SKM-1 (cell line): ENCODE results near the gene MAML2.

Experiments
- DNase-seq: peaks from one replicate; lab custom pipeline; 2025; ENCODE audit not compliant: unreplicated experiment; lab: John Stamatoyannopoulos, UW

The MAML2 gene

DNA sequence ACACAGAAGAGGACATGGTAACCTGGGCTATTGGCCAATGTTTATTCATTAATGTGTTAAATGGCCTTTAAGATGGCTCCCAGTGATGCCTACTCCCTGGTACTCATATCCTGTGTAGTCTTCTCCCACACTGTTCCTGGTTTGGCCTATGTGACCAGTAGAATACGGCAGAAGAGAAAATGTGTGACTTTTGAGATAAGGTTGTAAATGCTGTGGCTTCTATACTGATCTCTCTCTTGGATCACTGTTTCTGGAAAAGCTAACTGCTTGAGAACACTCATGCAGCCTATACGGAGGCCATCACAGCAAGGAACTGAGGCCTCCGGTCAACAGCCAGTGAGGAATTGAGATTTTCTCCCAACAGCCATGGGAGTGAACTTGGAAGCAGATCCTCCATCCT lies 24.1 kb downstream of the MAML2 start:
- no peak for DNase-seq

DNA sequence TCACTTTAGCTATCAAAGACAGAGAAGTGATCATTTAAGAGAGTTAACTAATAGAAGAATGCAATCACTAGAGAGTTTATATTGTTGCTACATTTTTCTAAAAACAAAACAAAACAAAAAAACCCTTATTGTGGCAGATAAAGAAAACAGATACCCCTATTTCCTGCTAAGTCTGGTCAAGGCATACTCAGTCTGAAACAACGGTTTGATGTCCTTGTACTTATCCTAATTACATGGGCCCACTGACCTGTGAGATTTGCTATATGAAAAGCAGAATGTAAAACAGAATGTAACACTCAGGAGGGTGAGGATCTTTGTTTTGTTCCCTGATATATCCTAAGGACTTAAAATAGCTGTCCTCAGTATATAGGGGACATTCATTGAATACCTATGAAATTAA lies 24.6 kb downstream of the MAML2 start:
- DNase-seq, result no peak

DNA sequence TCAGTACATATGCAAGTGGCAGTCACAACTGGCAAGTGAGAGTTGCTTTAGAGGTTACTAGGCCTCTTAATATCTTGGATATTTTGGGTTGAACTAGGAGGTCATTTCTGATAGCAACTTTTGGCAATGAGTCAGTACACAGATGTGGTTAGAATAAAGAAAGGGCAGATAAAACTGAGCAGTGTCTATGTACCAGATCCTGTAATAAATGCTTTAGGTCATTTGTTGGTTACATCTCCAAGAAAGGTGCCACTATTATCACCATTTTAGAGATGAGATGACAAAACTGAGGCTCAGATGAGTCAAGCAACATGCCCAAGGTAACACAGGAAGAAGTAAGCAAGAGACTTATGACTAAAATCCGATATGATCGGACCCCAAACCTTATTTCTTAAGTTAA lies 25.0 kb downstream of the MAML2 start:
- DNase-seq, result no peak

DNA sequence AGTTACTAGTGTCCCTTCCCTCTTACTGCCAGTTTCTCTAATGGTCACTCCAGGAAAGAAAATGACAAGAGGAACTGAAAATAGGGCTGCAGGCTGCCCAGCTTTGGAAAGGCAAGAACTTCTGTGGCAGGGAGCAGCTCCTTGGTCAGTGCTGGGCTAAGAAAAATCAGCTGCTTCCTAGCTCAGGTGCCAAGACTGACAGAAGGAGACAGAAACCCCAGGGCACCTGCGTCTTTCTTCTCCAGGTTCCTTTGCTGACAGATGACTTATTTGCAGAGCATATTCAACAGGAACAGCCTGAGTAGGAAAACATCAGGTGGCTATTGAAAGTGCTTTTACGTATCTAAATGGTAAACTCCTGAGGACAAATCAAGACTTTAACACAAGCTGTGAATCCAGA lies 25.4 kb downstream of the MAML2 start:
- DNase-seq, result no peak

DNA sequence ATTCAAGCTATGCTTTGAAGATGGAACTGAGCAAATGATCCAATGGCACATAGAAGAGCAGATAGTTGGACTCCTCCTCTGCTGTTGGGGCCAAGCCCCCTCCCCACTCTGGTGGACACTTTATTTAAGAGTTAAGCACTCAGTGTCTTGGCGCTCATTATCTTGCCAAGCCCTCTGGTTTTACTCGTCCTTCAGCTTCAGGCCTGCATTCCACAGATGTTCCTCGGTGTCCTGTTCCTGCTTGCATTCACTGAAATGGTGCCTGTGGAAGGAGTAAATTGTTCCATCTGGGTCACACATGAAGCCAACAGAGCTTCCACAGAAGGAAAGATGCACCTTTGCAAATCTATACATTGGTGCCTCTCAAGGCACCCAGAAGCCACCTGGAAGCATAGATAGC lies 26.1 kb downstream of the MAML2 start:
- no peak for DNase-seq

DNA sequence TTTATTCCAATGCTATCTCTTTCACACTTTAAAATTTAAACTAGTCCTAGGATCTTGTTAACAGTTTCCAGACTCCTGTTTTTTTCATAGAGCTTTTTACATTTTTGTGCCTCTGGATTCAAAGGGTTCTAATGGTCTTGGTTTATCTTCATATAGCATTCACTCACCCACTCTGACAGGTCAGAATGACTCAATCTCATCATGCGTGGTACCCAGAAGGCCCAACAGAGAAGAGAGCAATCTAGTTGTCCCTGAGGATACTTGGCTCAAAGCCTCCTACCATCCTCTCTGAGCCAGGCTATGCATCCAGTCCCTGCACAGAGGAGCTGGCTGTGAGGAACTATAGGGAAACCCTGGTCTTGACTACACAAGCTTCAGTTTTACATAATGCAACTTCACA lies 27.5 kb downstream of the MAML2 start:
- no peak for DNase-seq

DNA sequence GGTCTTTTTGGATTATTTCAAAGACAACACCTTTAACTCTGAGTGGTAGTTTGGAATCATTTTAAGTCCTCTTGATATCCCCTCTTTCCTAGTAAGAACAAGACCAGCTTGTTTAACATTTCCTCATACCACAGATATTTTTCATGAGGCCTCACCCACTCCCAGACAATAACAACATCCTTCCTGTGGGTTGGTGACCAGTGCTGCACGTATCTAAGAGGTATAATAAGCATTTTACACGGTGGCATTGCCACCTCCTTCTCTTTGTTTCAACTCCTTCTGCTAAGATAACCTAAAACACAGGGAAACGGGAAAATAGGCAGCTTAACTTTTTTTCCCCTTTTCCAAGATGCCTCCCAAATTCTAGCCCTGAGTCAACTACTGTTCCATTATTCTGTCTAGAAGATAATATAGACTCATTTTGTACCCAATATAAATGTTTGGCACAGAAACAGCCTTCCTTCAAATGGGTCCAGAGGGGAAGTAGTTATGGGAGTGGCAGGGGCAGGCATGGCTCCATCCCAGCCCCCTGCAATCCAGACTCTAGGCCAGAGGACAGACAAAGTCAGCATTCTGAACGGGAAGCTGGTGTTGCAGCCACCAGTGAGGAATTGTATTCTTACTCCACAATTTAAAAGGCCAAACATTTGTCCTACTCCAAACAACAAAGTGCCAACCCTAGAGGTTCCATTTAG lies 28.5 kb downstream of the MAML2 start:
- no peak for DNase-seq

DNA sequence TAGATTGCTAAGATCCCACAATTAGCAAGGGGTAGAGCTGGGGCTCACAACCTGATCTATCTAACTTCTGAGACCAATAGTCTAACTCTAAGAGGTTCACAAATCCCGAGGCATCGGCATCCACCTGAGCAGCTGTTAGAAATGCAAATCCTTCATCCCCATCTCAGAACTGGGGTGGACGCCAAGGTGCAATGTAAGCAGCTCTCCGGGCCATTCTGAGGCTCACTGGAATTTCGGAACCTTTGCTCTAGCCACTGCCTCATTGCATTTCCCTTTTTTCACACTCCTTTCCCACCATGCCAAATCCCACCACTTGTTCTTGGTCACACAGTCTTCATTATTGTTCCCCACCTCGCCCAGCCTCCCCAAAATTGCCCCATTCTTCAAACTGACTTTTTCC lies 29.8 kb downstream of the MAML2 start:
- no peak for DNase-seq

DNA sequence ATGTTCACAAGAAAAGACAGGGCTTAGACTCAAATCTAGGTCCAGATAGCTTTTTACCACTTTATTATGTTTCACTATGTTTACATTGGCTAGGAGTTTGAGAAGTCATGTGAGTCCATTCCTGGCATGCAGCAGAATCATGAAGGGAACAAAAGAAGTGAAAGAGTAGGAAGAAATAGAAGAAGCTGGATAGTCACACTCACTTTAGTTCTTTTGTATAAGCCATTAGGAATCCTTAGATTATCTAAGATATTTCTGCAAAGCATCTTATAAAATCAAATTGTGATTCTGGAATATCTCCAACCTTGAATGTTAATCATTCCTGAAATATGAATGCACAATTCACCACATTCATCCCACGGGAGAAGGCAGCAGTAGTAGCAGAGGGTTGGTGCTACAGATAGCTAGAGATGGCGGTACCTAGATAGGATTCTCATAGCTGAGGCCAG lies 31.9 kb downstream of the MAML2 start:
- no peak for DNase-seq

DNA sequence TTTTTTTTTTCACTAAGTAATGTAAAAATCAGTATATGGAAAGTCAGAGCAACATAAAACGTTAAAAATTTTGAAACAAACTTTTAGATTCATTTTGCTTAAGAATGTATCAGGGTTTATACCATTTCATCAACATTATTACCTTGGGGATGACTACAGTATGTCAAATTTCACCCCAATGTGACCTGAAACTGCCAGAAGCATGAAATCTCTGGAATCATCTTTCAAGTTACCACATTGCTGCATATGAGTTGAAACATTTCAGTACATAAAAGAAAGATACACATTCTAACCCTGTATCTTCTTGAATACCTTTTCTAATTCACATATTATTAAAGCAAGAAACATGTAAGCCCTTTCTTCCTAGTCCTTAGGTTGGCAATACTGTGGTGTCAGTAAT lies 32.8 kb downstream of the MAML2 start:
- DNase-seq, result no peak

DNA sequence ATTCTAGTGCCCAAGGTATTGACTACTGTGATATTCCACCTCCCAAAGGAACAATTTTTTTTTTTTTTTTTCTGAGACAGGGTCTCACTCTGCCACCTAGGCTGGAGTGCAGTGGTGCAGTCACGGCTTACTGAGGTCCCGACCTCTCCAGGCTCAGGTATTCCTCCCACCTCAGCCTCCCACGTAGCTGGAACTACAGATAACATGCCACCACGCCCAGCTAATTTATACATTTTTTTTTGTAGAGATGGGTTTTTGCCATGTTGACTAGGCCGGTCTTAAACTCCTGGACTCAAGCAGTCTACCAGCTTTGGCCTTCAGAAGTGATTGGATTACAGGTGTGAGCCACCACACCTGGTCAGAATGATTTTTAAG lies 33.4 kb downstream of the MAML2 start:
- no peak for DNase-seq

DNA sequence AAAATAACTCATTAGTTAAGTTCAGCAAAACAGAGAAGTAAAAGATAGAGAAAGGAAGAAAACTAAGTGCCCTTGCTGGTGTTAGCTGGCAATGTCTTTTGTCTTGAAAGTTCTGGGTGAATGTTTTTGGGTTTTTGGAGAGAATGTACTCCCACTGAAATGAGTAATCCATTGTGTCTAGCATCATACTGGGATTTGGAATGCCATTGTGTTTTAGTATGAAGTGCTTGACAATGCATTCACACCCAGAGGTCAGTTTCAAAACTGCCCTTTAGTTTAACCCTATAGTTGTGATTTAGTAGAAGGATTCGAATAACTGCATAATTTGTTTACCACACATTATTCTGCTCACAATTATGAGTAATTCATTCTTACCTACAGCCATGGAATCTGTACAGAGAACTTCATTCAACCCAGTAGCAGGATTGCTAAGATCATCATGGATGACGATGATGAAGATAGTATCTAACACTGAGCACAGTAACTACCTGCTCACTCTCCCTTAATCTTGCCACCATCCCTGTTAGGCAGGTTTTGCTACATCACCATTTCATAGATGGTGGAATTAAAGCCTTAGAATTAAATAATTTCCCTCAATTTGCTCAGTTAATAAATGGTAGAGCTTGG lies 33.9 kb downstream of the MAML2 start:
- no peak for DNase-seq

DNA sequence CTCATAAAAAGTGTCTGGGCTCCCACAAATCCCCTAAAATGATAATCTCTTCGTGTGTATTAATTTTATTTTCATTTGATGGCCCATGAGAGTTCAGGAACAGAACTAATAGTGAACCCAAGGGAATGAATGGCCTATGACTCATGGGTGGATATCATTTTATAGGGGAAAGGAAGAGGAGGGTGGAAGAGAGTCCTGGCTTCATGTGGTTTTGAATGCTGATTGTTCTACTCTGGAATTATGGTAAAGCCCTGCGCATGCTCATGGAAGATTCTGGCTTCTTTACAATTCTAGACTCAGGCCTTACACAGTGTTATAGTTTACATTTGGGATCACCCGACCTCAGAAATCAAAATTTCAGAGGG lies 35.2 kb downstream of the MAML2 start:
- DNase-seq, result no peak

DNA sequence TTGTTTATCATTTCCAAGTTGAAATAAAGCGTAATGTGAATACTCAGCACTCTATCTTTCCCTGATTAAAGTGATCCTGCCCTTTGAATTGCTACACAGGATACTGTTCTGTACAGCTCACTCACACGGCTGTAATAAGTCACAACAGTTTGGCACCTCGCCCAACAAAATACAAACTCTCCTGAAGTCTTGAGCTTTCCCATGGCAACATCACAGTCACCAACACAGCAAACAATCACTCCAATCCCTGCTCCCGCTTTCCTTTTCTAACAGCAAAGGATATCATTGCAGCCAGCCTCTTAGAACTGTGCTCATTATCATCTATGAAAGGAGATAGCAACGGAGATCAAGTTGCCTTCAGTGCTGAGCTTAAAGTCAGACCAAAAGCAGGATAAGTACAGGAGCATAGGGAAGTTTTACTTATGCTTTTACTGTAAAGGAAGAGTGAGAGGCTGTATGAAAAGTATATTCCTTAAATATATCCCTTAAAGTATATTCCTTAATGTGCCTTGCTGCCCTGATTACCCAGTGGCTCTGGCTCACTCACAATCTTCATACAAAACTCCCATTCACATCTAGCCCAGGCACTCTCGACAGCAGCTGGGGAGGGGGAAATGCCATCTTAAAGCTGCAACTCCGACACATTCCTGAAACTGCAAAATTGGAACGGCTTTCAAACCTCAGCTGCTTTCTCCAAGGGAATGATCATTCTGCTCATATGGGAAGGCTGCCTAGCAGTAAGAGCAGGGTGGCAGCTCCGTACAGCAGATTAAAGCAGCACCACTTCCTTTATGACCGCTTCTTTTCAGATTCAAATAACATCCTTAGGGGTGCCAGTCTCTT lies 35.8 kb downstream of the MAML2 start:
- DNase-seq, result no peak

DNA sequence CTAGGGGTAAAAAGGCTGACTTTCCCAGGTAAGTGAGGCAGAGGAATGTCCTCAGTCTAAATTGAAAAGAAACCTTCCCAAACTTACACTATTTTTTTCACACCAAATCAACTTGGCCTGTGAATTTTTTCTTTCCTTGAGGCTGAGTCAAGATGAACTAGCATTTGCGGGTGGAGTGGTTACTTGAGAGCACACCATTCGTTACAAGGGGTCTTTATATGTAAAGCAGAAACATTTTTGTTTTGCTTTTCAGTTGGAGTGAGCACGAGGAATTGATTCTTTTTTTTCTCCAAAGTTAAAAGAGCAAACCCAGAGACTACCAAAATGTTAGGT lies 36.4 kb downstream of the MAML2 start:
- DNase-seq, result no peak

DNA sequence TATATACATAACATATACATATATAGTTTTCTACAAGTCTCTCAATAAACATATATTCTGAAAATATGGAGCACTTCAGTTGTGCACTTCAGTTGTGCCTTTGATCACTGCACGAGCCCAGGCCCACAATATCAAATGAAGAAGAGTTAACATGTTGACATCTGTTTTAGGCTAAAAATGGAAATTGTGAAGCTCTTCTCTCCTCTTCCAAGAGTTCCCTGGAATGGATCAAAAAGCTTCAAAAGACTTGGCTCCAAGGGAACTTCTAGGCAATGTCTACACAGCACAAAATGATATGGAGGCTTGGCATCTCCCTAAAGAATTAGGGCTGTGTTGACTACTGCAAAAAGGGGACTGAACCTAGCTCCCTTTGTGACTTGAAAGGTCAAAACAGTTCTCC lies 36.9 kb downstream of the MAML2 start:
- DNase-seq, result no peak

DNA sequence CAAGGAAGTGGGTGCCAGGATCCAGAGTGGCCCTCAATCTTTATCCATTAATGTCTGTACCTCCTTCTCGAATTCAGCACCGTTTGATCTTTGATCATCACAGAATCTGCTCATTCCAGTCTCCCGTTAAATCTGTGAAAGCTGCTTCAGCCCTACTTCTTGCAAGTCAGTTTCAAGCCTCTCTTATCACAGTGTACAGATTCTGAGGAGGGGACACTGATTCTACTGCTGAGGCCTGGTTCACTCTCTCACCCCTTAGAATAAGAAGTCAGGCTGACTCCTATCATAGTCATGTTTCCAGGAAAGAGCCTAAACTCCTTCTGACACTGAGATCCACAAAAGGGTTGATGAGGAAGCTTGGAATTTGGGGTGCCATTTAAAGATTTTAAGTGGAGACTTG lies 39.0 kb downstream of the MAML2 start:
- no peak for DNase-seq

DNA sequence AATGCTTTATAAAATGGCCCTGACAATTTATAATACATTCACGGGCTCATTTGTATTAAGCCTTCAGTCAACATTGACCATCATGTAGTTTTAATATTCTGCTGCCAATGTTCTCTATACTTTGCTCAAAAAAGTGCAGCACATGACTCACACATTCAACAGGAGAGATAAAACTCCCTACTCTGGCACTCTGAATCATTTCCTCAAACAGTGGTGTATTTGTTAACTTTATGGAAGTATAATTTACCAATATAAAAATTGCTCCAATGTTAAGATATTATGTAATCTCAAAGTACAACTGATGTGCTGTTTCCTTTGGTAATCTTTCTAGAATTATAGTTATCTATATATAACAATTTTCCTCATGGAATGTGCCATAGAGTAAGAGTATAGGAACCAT lies 39.9 kb downstream of the MAML2 start:
- no peak for DNase-seq

DNA sequence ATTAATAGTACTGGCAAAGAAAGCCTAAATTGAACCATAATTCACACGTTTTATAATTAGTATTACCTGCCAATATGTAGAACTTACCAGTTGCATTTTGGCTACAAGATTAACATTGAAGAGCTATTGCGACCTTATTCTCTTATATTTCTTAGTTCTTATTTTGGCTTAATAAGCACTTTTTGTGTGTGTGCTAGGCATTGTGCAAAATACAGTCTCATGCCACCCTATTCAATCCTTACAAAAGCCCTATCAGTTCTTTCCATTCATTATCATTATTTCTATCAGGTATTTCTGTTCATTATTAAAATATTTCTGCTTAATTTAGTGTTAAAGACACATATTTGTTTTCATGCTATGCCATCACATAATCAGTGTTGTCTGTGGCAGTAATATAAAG lies 41.2 kb downstream of the MAML2 start:
- no peak for DNase-seq

DNA sequence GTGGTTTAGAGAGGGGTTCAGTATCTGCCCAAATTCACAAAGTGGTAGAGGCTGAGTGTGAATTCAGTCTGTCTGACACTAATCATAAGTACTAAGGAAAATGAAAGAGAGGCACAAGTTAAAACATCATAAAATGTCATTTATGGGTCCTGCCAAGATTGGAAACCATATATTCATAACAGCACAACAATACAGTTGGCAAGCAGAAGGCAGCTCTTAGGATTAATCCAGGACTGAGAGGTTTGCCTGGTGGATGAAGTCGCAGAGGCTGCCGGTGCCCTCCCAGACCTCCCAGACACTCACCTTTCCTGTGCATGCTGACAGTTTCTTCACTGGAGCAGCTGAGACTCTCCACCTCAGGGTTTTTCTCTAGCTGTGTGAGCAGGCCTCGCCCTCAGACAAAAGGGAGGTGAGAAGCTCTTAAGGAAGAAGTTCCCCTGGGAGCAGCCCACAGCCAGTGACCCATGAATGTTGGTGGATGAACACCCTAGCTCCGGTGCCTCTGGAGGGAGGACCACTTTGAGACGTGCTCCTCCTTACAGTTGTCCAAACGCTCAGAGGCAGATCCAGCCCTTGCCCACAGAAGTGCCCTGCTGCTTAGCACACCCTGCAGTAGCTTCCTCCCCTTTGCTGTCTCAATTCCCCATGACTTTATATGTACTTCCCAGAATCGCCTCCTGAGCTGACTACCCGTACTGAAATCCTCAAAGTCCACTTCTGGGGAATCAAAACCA lies 43.7 kb downstream of the MAML2 start:
- DNase-seq, result no peak

DNA sequence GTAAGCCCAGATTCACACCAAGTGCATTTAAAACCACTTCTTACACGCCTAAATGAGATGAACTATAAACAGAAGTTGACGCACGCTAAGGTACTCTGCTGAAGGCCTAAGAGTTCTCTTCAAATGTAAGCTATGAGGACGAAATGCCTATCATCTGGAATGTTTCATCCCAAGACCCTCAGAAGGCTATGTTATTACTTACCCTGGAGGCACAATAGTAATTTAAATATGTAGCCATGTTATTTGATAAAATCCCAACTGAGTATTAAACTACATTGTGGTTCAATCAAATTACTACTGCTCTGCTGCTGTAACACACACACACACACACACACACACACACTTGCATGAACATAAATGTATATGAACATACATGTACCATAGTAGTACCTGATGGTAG lies 47.6 kb downstream of the MAML2 start:
- DNase-seq, result no peak

DNA sequence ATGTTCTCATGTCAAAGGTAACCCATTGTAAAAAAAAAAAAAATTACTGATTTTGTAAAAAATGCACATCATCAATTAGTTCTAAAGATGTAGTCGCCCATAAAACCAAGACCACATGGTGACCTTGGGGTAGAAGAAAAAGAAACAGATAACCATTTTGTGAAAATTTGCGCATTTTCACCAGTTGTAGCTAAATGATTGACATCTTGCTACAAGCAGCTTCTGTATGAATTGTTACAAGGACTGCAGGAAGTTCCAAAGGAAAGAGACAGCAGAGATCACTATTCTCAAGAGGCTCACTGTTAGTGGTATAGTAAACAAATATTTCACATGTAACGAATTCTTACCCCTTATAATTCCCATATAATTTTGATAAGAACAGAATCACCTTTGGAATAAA lies 48.7 kb downstream of the MAML2 start:
- no peak for DNase-seq
